ENCODE results near the gene ADSS1.

The ADSS1 gene

GRCh38 chr14:104689881-104690711 lies 33.9 kb upstream of the ADSS1 start:
- Histone ChIP-seq H3K79me2 (ENCODE audit: control insufficient read depth, insufficient read depth, low read length) (peaks cover 44% of the 10 kb centered on the region), H4K5ac (ENCODE audit: low read length) (no peak overlapping the region), H2BK15ac (replicated peaks; ENCODE audit: low read depth) (no peak overlapping the region), H3K4me1 (ENCODE audit: control insufficient read depth, low read depth, low read length) (peaks cover 16% of the 10 kb centered on the region), H3K27ac (ENCODE audit: low read depth, low read length) (peak overlapping the region; percentile 28), H3K4me3 (ENCODE audit: low read length) (peak overlapping the region; percentile 91), H3K27me3 (ENCODE audit: insufficient read depth, low read length, poor library complexity) (no peaks in the 10 kb centered on the region), H3K56ac (ENCODE audit: low read length) (peak overlapping the region; percentile 98), H3K9ac (ENCODE audit: low read length) (peak overlapping the region; percentile 83), H3K4me2 (ENCODE audit: low read length) (peak overlapping the region; percentile 80), H3K18ac (ENCODE audit: low read length) (peak overlapping the region; percentile 69), H3K4ac (ENCODE audit: low read depth, low read length) (peak overlapping the region; percentile 64), H2BK5ac (ENCODE audit: low read length) (no peak overlapping the region), H2BK120ac (ENCODE audit: low read depth, low read length) (no peak overlapping the region), H2AK5ac (ENCODE audit: low read length) (peak overlapping the region; percentile 78), H3K23ac (ENCODE audit: low read length) (peak overlapping the region; percentile 94), H3K36me3 (ENCODE audit: control insufficient read depth, insufficient read depth, low read length) (no peaks in the 10 kb centered on the region), H3K79me1 (ENCODE audit: low read length) (peaks cover 31% of the 10 kb centered on the region), H4K8ac (ENCODE audit: low read depth, low read length) (no peak overlapping the region)
- WGBS (ENCODE audit: extremely low coverage, insufficient coverage, low lambda C conversion rate), result no CpG with 5 or more reads among the region's 50 CpGs
- DNase-seq, result no peak

GRCh38 chr14:104690861-104691455 lies 33.1 kb upstream of the ADSS1 start:
- Histone ChIP-seq H4K8ac (ENCODE audit: low read depth, low read length) (no peak overlapping the region), H2BK15ac (replicated peaks; ENCODE audit: low read depth) (no peak overlapping the region), H3K4me1 (ENCODE audit: control insufficient read depth, low read depth, low read length) (peaks cover 17% of the 10 kb centered on the region), H2AK5ac (ENCODE audit: low read length) (no peak overlapping the region), H3K4me2 (ENCODE audit: low read length) (peak overlapping the region; percentile 80), H3K79me1 (ENCODE audit: low read length) (peaks cover 33% of the 10 kb centered on the region), H3K4me3 (ENCODE audit: low read length) (no peak overlapping the region), H2BK5ac (ENCODE audit: low read length) (no peak overlapping the region), H3K9ac (ENCODE audit: low read length) (peak overlapping the region; percentile 83), H4K5ac (ENCODE audit: low read length) (no peak overlapping the region), H3K4ac (ENCODE audit: low read depth, low read length) (no peak overlapping the region), H3K23ac (ENCODE audit: low read length) (no peak overlapping the region), H2BK120ac (ENCODE audit: low read depth, low read length) (no peak overlapping the region), H3K56ac (ENCODE audit: low read length) (peak overlapping the region; percentile 98), H3K18ac (ENCODE audit: low read length) (no peak overlapping the region), H3K27ac (ENCODE audit: low read depth, low read length) (no peak overlapping the region), H3K36me3 (ENCODE audit: control insufficient read depth, insufficient read depth, low read length) (no peaks in the 10 kb centered on the region), H3K79me2 (ENCODE audit: control insufficient read depth, insufficient read depth, low read length) (peaks cover 44% of the 10 kb centered on the region), H3K27me3 (ENCODE audit: insufficient read depth, low read length, poor library complexity) (no peaks in the 10 kb centered on the region)
- DNase-seq, result no peak
- no CpG with 5 or more reads among the region's 16 CpGs for WGBS (ENCODE audit: extremely low coverage, insufficient coverage, low lambda C conversion rate)

- H3K23ac ChIP-seq (ENCODE audit: low read length), result no peak overlapping the region
- H2AK5ac ChIP-seq (ENCODE audit: low read length), result no peak overlapping the region
- no peak overlapping the region for H3K4me3 ChIP-seq (ENCODE audit: low read length)
- H3K4ac ChIP-seq (ENCODE audit: low read depth, low read length), result no peak overlapping the region
- no peak overlapping the region for H2BK120ac ChIP-seq (ENCODE audit: low read depth, low read length)
- H3K9ac ChIP-seq (ENCODE audit: low read length), result no peak overlapping the region
- H3K36me3 ChIP-seq (ENCODE audit: control insufficient read depth, insufficient read depth, low read length), result peaks cover 1% of the 10 kb centered on the region
- H3K27ac ChIP-seq (ENCODE audit: low read depth, low read length), result no peak overlapping the region
- H3K79me1 ChIP-seq (ENCODE audit: low read length), result peaks cover 36% of the 10 kb centered on the region
- H3K4me2 ChIP-seq (ENCODE audit: low read length), result no peak overlapping the region
- peaks cover 17% of the 10 kb centered on the region for H3K4me1 ChIP-seq (ENCODE audit: control insufficient read depth, low read depth, low read length)
- no peak overlapping the region for H4K5ac ChIP-seq (ENCODE audit: low read length)
- no peak overlapping the region for H2BK5ac ChIP-seq (ENCODE audit: low read length)
- H2BK15ac ChIP-seq (replicated peaks; ENCODE audit: low read depth), result no peak overlapping the region
- no peaks in the 10 kb centered on the region for H3K27me3 ChIP-seq (ENCODE audit: insufficient read depth, low read length, poor library complexity)
- no peak overlapping the region for H3K56ac ChIP-seq (ENCODE audit: low read length)
- H3K79me2 ChIP-seq (ENCODE audit: control insufficient read depth, insufficient read depth, low read length), result peaks cover 44% of the 10 kb centered on the region
- no peak for DNase-seq
- no peak overlapping the region for H3K18ac ChIP-seq (ENCODE audit: low read length)
- WGBS (ENCODE audit: extremely low coverage, insufficient coverage, low lambda C conversion rate), result no CpG with 5 or more reads among the region's 19 CpGs
- no peak overlapping the region for H4K8ac ChIP-seq (ENCODE audit: low read depth, low read length)
These were observed 32.3 kb upstream of the ADSS1 start for GRCh38 chr14:104691546-104692260.

DNA sequence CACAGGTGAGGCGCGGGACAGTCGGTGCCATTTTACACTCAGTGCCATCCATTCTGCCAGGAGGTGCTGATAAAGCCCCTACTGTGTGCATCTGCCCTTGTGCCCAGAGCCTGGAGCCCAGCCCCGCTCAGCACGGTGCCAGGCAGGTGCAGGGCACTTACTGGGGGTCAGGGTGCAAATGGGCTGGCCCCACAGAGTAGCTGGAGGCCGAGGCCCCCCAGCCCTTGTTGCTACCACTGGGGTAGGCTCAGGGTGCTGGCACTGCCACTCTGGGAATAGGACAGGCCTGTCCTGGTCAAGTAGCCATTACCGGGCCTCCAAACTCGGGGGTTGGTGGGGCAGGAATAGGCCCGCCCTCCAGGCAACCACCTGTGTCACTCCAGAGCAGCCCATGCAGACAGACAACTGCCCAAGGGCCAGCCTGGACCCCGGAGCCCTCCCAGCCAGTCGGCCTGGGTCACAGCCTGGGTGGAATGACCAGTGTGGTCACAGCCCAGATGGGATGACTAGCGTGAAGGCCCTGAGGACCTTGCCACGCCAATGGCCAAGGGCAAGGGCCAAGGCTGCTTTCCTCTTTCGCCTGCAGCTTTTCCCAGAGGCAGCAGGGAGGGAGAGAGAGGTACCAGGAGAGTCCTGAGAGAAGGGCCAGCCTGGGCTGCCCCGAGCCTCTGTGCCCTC lies 31.6 kb upstream of the ADSS1 start:
- no peak overlapping the region for H4K8ac ChIP-seq (ENCODE audit: low read depth, low read length)
- peaks cover 44% of the 10 kb centered on the region for H3K79me2 ChIP-seq (ENCODE audit: control insufficient read depth, insufficient read depth, low read length)
- peaks cover 36% of the 10 kb centered on the region for H3K79me1 ChIP-seq (ENCODE audit: low read length)
- H3K23ac ChIP-seq (ENCODE audit: low read length), result no peak overlapping the region
- no peaks in the 10 kb centered on the region for H3K27me3 ChIP-seq (ENCODE audit: insufficient read depth, low read length, poor library complexity)
- H3K4me1 ChIP-seq (ENCODE audit: control insufficient read depth, low read depth, low read length), result peaks cover 17% of the 10 kb centered on the region
- no peak overlapping the region for H2BK15ac ChIP-seq (replicated peaks; ENCODE audit: low read depth)
- no CpG with 5 or more reads among the region's 15 CpGs for WGBS (ENCODE audit: extremely low coverage, insufficient coverage, low lambda C conversion rate)
- no peak overlapping the region for H2BK120ac ChIP-seq (ENCODE audit: low read depth, low read length)
- no peak overlapping the region for H3K18ac ChIP-seq (ENCODE audit: low read length)
- no peak overlapping the region for H2BK5ac ChIP-seq (ENCODE audit: low read length)
- H2AK5ac ChIP-seq (ENCODE audit: low read length), result no peak overlapping the region
- H4K5ac ChIP-seq (ENCODE audit: low read length), result no peak overlapping the region
- no peak overlapping the region for H3K9ac ChIP-seq (ENCODE audit: low read length)
- no peak overlapping the region for H3K4me2 ChIP-seq (ENCODE audit: low read length)
- peak overlapping the region; percentile 62 for H3K56ac ChIP-seq (ENCODE audit: low read length)
- H3K4me3 ChIP-seq (ENCODE audit: low read length), result no peak overlapping the region
- no peak for DNase-seq
- no peak overlapping the region for H3K27ac ChIP-seq (ENCODE audit: low read depth, low read length)
- H3K4ac ChIP-seq (ENCODE audit: low read depth, low read length), result no peak overlapping the region
- peaks cover 1% of the 10 kb centered on the region for H3K36me3 ChIP-seq (ENCODE audit: control insufficient read depth, insufficient read depth, low read length)

DNA sequence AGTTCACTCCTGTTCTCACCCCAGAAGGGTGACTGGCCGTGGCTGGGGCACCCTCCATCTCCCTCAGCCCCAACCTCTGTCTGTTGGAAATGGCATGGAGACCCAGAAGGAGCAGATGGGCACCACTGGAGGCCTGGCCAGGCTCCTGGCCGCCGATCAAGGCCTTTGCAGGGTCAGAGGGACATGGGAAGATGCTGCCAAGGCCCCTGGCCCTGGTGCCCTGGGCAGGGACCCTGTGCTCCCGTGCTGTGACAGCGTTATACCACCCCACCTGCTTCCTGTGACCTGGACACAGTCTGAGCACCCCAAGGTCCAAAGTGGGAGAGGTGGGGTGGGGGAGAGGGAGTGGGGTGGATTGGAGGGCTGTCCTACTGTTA lies 31.1 kb upstream of the ADSS1 start:
- no peaks in the 10 kb centered on the region for H3K27me3 ChIP-seq (ENCODE audit: insufficient read depth, low read length, poor library complexity)
- no peak overlapping the region for H3K9ac ChIP-seq (ENCODE audit: low read length)
- no peak overlapping the region for H2BK120ac ChIP-seq (ENCODE audit: low read depth, low read length)
- H3K79me1 ChIP-seq (ENCODE audit: low read length), result peaks cover 36% of the 10 kb centered on the region
- WGBS (ENCODE audit: extremely low coverage, insufficient coverage, low lambda C conversion rate), result no CpG with 5 or more reads among the region's 5 CpGs
- no peak overlapping the region for H3K56ac ChIP-seq (ENCODE audit: low read length)
- no peak overlapping the region for H2BK15ac ChIP-seq (replicated peaks; ENCODE audit: low read depth)
- no peak overlapping the region for H3K23ac ChIP-seq (ENCODE audit: low read length)
- no peak overlapping the region for H3K4me2 ChIP-seq (ENCODE audit: low read length)
- no peak overlapping the region for H2BK5ac ChIP-seq (ENCODE audit: low read length)
- peaks cover 16% of the 10 kb centered on the region for H3K4me1 ChIP-seq (ENCODE audit: control insufficient read depth, low read depth, low read length)
- no peak overlapping the region for H3K27ac ChIP-seq (ENCODE audit: low read depth, low read length)
- no peak overlapping the region for H4K5ac ChIP-seq (ENCODE audit: low read length)
- H4K8ac ChIP-seq (ENCODE audit: low read depth, low read length), result no peak overlapping the region
- no peak overlapping the region for H3K18ac ChIP-seq (ENCODE audit: low read length)
- H3K4me3 ChIP-seq (ENCODE audit: low read length), result no peak overlapping the region
- no peak overlapping the region for H3K4ac ChIP-seq (ENCODE audit: low read depth, low read length)
- DNase-seq, result no peak
- peaks cover 1% of the 10 kb centered on the region for H3K36me3 ChIP-seq (ENCODE audit: control insufficient read depth, insufficient read depth, low read length)
- peaks cover 44% of the 10 kb centered on the region for H3K79me2 ChIP-seq (ENCODE audit: control insufficient read depth, insufficient read depth, low read length)
- no peak overlapping the region for H2AK5ac ChIP-seq (ENCODE audit: low read length)
